NAMALWA (cell line): ENCODE measurements around the gene DLGAP1.

Experiments used
- DNase-seq: peaks from one replicate; pipeline ENCODE4 v3.0.0-alpha.2; 2015; ENCODE audit warnings: low spot score

DLGAP1 gene

GRCh38 chr18:3468833-3469232 lies 986.3 kb downstream of the DLGAP1 start:
- DNase-seq = no peak

GRCh38 chr18:3468066-3468705 lies 986.9 kb downstream of the DLGAP1 start:
- no peak for DNase-seq

GRCh38 chr18:3466872-3467271 lies 988.2 kb downstream of the DLGAP1 start:
- no peak for DNase-seq

GRCh38 chr18:3466045-3466444 lies 989.1 kb downstream of the DLGAP1 start:
- no peak for DNase-seq

- DNase-seq = no peak
Measured at GRCh38 chr18:3463051-3463450, 992.1 kb downstream of the DLGAP1 start.

GRCh38 chr18:3461704-3462103 lies 993.4 kb downstream of the DLGAP1 start:
- no peak for DNase-seq

- DNase-seq = no peak
Measured at GRCh38 chr18:3460823-3461398, 994.2 kb downstream of the DLGAP1 start.

GRCh38 chr18:3458952-3459853 lies 995.9 kb downstream of the DLGAP1 start:
- DNase-seq = no peak

- no peak for DNase-seq
Measured at GRCh38 chr18:3458378-3458777, 996.7 kb downstream of the DLGAP1 start.

GRCh38 chr18:3457261-3457724 lies 997.8 kb downstream of the DLGAP1 start:
- DNase-seq = no peak

GRCh38 chr18:3456686-3457069 lies 998.4 kb downstream of the DLGAP1 start:
- DNase-seq = no peak

- DNase-seq = no peak
Measured at GRCh38 chr18:3455907-3456685, 999.0 kb downstream of the DLGAP1 start.

GRCh38 chr18:3455090-3455635 lies 999.9 kb downstream of the DLGAP1 start:
- DNase-seq = no peak

GRCh38 chr18:3454365-3455089 lies 1000.6 kb downstream of the DLGAP1 start:
- DNase-seq = peak; percentile 76

- DNase-seq = peak; percentile 57
Measured at GRCh38 chr18:3453540-3454364, 1001.4 kb downstream of the DLGAP1 start.

- DNase-seq = peak; percentile 22
Measured at GRCh38 chr18:3452750-3453539, 1002.2 kb downstream of the DLGAP1 start.

GRCh38 chr18:3451989-3452749 lies 1002.9 kb downstream of the DLGAP1 start:
- DNase-seq = no peak

GRCh38 chr18:3451183-3451988 lies 1003.7 kb downstream of the DLGAP1 start:
- peak; percentile 70 for DNase-seq
